PC-9 (cell line): ENCODE data around the gene TEDDM1. TPM values are rescaled to one million over a fixed set of nuclear protein-coding genes. Genes with fewer than 3 reads are reported as not detected.

Experiments
- BruUV-seq: library from RNA; stranded (reverse); fragments of 400-500 nt; replicated peaks from 2 replicates; lab custom pipeline; 2021; lab: Mats Ljungman, UMichigan
- CTCF ChIA-PET: fragments of 300-600 bp; sonication (Branson Sonifier 250); formaldehyde crosslinking; loops from one replicate; lab custom pipeline; 2022; ENCODE audit warnings: antibody characterized with exemption; lab: Charles Lee
- POLR2A ChIA-PET: fragments of 300-600 bp; sonication (Branson Sonifier 250); formaldehyde crosslinking; loops from one replicate; lab custom pipeline; 2022; ENCODE audit warnings: antibody characterized with exemption; ENCODE audit not compliant: unreplicated experiment; lab: Charles Lee
- DNase-seq, 2 experiments: peaks; one replicate each; pipeline versions ENCODE4 v3.0.0 to v3.0.0-alpha.2; 2015 to 2022; ENCODE audit warnings: mixed read lengths in 1 of 2
- H2AFZ ChIP-seq: fragments of 200-600 bp; sonication (generic); 2 replicates; pipeline ENCODE4 v1.8.1; 2017; ENCODE audit warnings: antibody characterized with exemption
- H3F3A ChIP-seq: fragments of 200-600 bp; sonication (generic); 2 replicates; pipeline ENCODE4 v1.8.1; 2017; ENCODE audit warnings: antibody characterized with exemption, mild to moderate bottlenecking, low read depth; ENCODE audit not compliant: insufficient read depth
- H3K27ac ChIP-seq: fragments of 200-600 bp; sonication (generic); 2 replicates; pipeline ENCODE4 v1.6.1; 2016; ENCODE audit warnings: mixed run types
- H3K27me3 ChIP-seq: fragments of 200-600 bp; sonication (generic); 2 replicates; pipeline ENCODE4 v1.6.1; 2016; ENCODE audit warnings: low read depth, mixed run types; ENCODE audit not compliant: insufficient read depth
- H3K36me3 ChIP-seq: fragments of 200-600 bp; sonication (generic); 2 replicates; pipeline ENCODE4 v1.6.1; 2016; ENCODE audit warnings: low read depth, mixed run types
- H3K4me1 ChIP-seq: fragments of 200-600 bp; sonication (generic); replicated peaks from 2 replicates; pipeline ENCODE4 v1.6.1; 2016; ENCODE audit warnings: mixed run types; ENCODE audit not compliant: insufficient read depth
- H3K4me2 ChIP-seq: fragments of 200-600 bp; sonication (generic); 2 replicates; pipeline ENCODE4 v1.6.1; 2017; ENCODE audit warnings: mixed run types
- H3K4me3 ChIP-seq: fragments of 200-600 bp; sonication (generic); 2 replicates; pipeline ENCODE4 v1.6.1; 2016; ENCODE audit warnings: mixed run types
- H3K79me2 ChIP-seq: fragments of 200-600 bp; sonication (generic); 2 replicates; pipeline ENCODE4 v1.6.1; 2017; ENCODE audit warnings: low read depth, mixed run types
- H3K9me2 ChIP-seq: fragments of 200-600 bp; sonication (generic); 2 replicates; pipeline ENCODE4 v1.8.1; 2017; ENCODE audit warnings: mild to moderate bottlenecking; ENCODE audit not compliant: insufficient read depth
- H3K9me3 ChIP-seq: fragments of 200-600 bp; sonication (generic); 2 replicates; pipeline ENCODE4 v1.8.1; 2016; ENCODE audit warnings: low read depth; ENCODE audit not compliant: insufficient read depth
- H4K20me1 ChIP-seq: fragments of 200-600 bp; sonication (generic); 2 replicates; pipeline ENCODE4 v1.8.1; 2017; ENCODE audit not compliant: insufficient read depth
- EZH2 ChIP-seq: fragments of 200-600 bp; sonication (generic); IDR thresholded peaks from 2 replicates; pipeline ENCODE4 v1.8.0; 2017; ENCODE audit warnings: antibody characterized with exemption, low read depth
- intact Hi-C: fragments of 100-400 bp; cut with micrococcal nuclease; formaldehyde crosslinking; loops from one replicate; pipeline ENCODE4 v1.10.0; 2022; ENCODE audit not compliant: unreplicated experiment
- total RNA-seq: library from RNA; stranded (reverse); gene quantifications from 2 replicates; pipeline ENCODE4 v1.2.3, GENCODE V29; 2021
- TF ChIP-seq, protein P1 (sequence below): fragments of 200-600 bp; sonication (generic); conservative IDR thresholded peaks from 2 replicates; pipeline ENCODE4 v1.6.1; 2017; ENCODE audit warnings: mixed run types, antibody characterized with exemption, mild to moderate bottlenecking, moderate library complexity

Gene TEDDM1
- total RNA-seq, 1 experiment from 2014 or later: not detected

DNA sequence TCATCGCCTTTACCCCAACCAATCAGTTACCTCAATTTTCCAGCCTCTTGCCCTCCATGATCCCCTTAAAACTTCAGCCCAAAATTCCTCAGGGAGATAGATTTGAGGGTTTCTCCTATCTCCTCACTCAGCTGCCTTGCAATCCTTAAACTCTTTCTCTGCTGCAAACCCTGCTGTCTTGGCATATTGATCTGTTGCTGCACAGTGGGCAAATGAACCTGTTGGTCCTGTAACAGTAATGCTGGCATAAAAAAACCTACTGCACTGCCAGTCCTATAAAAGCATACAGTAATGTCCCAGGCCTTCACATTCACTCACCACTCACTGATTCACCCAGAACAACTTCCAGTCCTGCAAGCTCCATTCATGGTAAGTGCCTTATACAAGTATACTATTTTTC is 5.1 kb upstream of the TEDDM1 start:
- TF ChIP-seq, protein P1, sequence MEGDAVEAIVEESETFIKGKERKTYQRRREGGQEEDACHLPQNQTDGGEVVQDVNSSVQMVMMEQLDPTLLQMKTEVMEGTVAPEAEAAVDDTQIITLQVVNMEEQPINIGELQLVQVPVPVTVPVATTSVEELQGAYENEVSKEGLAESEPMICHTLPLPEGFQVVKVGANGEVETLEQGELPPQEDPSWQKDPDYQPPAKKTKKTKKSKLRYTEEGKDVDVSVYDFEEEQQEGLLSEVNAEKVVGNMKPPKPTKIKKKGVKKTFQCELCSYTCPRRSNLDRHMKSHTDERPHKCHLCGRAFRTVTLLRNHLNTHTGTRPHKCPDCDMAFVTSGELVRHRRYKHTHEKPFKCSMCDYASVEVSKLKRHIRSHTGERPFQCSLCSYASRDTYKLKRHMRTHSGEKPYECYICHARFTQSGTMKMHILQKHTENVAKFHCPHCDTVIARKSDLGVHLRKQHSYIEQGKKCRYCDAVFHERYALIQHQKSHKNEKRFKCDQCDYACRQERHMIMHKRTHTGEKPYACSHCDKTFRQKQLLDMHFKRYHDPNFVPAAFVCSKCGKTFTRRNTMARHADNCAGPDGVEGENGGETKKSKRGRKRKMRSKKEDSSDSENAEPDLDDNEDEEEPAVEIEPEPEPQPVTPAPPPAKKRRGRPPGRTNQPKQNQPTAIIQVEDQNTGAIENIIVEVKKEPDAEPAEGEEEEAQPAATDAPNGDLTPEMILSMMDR: no peak
- no peak for TF ChIP-seq EZH2
- H3K4me3 ChIP-seq: no peak overlapping the region
- H3K9me3 ChIP-seq: no peaks in the 10 kb centered on the region; the same call in none of the 2 replicates
- no peak for DNase-seq
- H3K27me3 ChIP-seq: no peaks in the 10 kb centered on the region
- ChIA-PET POLR2A (no interaction called here), CTCF (no interaction called here)
- no peaks in the 10 kb centered on the region for H3K9me2 ChIP-seq
- intact Hi-C loops: no loop called here
- H3K4me2 ChIP-seq: no peak overlapping the region
- H3K79me2 ChIP-seq: no peaks in the 10 kb centered on the region
- H4K20me1 ChIP-seq: no peaks in the 10 kb centered on the region
- H3K4me1 ChIP-seq: no peaks in the 10 kb centered on the region
- no peaks in the 10 kb centered on the region for H3F3A ChIP-seq
- H3K27ac ChIP-seq: no peak overlapping the region
- no TSS peak for BruUV-seq
- no peaks in the 10 kb centered on the region for H3K36me3 ChIP-seq
- no peak overlapping the region for H2AFZ ChIP-seq

GRCh38 chr1:182404781-182405180 is 4.3 kb upstream of the TEDDM1 start:
- H3K9me3 ChIP-seq: no peaks in the 10 kb centered on the region; the same call in none of the 2 replicates
- ChIA-PET POLR2A (no interaction called here), CTCF (no interaction called here)
- H2AFZ ChIP-seq: no peak overlapping the region
- BruUV-seq: no TSS peak
- H3K79me2 ChIP-seq: no peaks in the 10 kb centered on the region
- intact Hi-C loops: no loop called here
- H3K4me1 ChIP-seq: no peaks in the 10 kb centered on the region
- no peak for TF ChIP-seq EZH2
- TF ChIP-seq, protein P1: no peak
- no peaks in the 10 kb centered on the region for H3K27me3 ChIP-seq
- no peak for DNase-seq
- no peaks in the 10 kb centered on the region for H4K20me1 ChIP-seq
- no peaks in the 10 kb centered on the region for H3K9me2 ChIP-seq
- no peaks in the 10 kb centered on the region for H3K36me3 ChIP-seq
- no peak overlapping the region for H3K4me2 ChIP-seq
- no peak overlapping the region for H3K4me3 ChIP-seq
- no peak overlapping the region for H3K27ac ChIP-seq
- H3F3A ChIP-seq: no peaks in the 10 kb centered on the region

DNA sequence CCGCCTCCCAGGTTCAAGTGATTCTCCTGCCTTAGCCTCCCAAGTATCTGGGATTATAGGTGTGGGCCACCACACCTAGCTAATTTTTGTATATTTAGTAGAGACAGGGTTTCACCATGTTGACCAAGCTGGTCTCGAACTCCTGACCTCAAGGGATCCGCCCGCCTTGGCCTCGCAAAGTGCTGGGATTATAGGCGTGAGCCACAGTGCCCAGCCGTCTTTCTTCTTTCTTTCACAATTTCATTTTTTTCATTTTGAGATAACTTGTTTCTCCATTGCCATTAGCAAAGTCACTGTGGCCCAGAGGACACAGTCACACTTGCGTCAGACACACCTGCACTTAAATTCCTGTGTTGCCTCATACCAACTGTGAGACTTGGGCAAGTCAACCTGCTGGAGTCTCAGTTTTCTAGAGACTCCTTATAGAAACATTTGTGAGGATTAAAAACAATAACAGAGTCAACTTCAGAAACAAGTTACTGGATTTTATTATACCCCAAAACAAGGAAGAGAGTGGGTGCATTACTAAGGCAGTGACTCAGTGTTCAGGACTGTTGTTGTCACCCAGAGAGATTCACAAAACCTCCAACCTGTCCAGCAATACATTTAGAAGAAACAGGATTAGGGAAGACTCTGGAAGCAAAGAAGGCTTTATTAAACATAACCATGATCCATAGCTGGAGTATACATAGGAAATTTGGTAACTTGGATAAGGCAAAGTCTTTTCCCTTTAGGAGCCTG is 2.6 kb downstream of the TEDDM1 start:
- Histone ChIP-seq H3K4me1 (peaks cover 25% of the 10 kb centered on the region), H3F3A (peaks cover 17% of the 10 kb centered on the region), H3K27ac (peak overlapping the region; percentile 89), H3K79me2 (no peaks in the 10 kb centered on the region), H4K20me1 (no peaks in the 10 kb centered on the region), H3K9me2 (no peaks in the 10 kb centered on the region), H3K4me3 (no peak overlapping the region), H3K9me3 (no peaks in the 10 kb centered on the region), H3K36me3 (no peaks in the 10 kb centered on the region), H2AFZ (no peak overlapping the region), H3K4me2 (peak overlapping the region; percentile 44), H3K27me3 (no peaks in the 10 kb centered on the region)
- intact Hi-C loops: loop anchor here (1.0 to 5.0 kb wide), 3 partner anchors 189 to 387 kb away; partner anchors contain the start of gene RNASEL
- no TSS peak for BruUV-seq
- TF ChIP-seq, protein P1: no peak
- TF ChIP-seq EZH2: no peak
- CTCF ChIA-PET: interaction anchor here (2.1 to 2.7 kb wide), 2 partner anchors 254 to 310 kb away, joined by 16 to 33 read pairs; no protein-coding TSS in a partner anchor
- POLR2A ChIA-PET: no interaction called here
- DNase-seq: peak; percentile 58 to 95
